NCI-H226 (cell line): ENCODE measurements around the gene MYO7B.

ENCODE experiments used
- DNase-seq: peaks from one replicate; pipeline ENCODE4 v3.0.0-alpha.2; 2015

MYO7B gene

GRCh38 chr2:127640082-127641072 is 104.9 kb downstream of the MYO7B start:
- DNase-seq, result no peak

DNA sequence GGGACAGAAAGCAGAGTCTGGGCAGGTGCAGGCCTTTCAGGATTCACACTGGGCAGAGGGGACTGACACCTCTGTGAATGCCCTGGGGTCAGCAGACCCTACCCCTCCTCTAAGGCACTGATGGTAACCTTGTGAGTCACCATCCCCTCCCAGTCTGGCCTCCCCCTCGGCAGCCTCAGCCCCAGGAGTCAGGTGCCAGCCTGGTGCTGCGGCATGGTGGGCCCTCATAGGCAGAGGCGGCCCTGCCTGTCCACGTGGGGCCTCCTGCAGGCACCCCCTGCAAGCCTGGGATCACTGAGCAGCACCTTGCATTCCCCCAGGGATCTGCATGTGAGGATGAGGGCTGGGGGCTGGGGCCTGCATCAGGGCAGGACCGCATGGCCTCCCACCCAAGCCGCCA is 105.7 kb downstream of the MYO7B start:
- DNase-seq, result no peak

- DNase-seq, result no peak
These were observed 106.5 kb downstream of the MYO7B start for GRCh38 chr2:127641846-127642507.

DNA sequence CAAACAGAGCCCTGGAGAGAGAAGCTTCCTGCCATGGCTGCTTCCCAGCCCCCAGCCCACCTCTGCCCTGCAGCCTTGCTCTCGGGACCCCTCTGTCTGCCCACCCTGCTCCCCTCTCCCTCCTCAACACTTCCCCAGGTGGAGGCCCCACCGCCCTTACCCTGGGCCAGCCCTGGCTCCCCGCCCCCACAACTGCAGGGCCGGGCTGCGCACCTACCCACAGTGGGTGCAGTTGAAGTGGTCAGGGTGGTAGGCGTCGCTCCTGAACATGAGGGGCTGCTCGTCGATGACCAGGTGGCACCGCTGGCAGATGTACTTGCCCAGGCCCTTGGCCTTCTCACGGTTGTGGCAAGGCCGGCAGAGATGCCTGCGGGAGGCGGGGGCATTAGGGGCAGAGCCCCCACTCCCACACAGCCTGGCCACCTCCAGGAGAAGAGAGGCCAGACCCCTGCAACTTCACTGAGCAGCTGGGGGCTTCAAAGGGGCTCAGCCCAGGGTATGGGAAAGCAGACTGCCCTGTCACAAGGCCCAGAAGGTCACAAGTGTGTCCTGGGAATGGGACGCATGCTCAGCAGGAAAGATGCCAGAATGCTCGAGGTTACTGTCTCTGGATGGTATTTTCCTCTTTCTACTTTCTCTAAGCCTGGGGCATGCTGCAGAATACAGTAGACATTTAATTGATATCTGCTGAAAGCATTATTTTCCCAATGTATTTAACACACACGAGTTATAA is 107.4 kb downstream of the MYO7B start:
- DNase-seq, result no peak

DNA sequence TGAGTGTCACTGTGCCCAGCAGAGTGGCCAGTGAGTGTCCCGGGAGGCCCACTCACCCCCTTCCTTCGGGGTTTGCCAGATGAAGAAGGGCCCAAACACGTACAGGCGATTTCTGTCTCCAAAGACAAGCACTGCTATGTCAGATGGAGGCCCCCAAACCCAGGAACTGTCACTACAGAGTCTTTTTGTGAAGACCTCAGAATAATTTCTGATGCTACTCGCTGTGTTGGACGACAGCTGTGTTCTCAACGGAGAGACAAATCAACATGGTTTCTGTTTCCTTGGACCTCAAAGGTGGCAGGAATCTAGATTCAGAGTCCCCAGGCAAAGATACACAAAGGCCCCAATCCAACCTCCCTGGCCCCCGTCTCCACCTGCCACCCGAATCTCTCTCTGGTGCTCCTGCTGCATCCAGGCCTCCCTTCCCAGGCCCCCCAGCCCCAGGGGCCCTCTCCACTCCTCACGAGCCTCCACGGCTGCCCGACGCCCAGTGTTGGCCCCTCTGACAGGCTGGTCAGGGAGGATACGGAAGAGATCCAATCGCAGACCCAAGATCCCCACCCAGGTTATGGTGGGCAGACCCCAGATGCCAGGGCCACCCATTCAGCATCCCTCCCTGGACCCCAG is 108.1 kb downstream of the MYO7B start:
- no peak for DNase-seq

GRCh38 chr2:127644066-127645025 is 108.9 kb downstream of the MYO7B start:
- no peak for DNase-seq

GRCh38 chr2:127645026-127645394 is 109.5 kb downstream of the MYO7B start:
- DNase-seq, result no peak

GRCh38 chr2:127645395-127646291 is 110.2 kb downstream of the MYO7B start, which contains the start of gene GPR17:
GPR17 (plus strand) TSS chr2:127646153; CDS start chr2:127650736, 4,583 bp downstream.
- no peak for DNase-seq

DNA sequence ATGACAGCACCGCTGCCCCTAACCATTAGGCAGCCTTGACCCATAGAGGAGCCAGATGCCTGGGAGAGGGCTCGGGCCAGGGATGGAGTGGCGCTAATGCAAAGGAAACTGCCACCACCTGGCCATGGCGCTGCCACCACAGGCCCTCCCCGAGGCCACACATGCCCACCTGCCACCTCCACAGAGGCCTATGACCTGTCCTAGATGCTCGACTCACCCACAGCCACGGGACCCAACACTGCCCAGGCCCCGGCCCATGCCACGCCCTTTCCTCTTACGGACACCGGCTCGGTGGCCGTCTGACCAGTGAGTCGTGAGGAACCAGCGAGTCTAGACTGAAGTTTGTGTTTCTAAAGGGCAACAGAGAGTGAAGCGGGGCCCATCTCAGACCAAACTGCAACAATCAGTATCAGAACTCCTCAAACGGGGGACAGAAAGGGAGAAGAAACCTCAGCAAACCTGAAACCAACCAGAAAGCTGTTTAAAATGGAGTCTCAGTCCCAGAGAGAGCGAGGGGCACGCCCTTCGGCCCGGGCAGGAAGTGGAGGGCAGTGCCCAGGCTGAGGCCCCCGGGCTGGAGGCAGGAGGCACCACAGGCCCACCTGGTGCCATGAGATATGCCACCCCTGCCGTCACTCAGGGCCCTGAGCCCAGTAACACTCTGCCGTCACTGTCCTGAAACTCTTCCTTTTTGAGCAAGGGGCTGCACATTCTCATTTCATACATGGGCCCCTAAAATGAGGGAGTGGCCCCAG is 111.2 kb downstream of the MYO7B start:
- no peak for DNase-seq

DNA sequence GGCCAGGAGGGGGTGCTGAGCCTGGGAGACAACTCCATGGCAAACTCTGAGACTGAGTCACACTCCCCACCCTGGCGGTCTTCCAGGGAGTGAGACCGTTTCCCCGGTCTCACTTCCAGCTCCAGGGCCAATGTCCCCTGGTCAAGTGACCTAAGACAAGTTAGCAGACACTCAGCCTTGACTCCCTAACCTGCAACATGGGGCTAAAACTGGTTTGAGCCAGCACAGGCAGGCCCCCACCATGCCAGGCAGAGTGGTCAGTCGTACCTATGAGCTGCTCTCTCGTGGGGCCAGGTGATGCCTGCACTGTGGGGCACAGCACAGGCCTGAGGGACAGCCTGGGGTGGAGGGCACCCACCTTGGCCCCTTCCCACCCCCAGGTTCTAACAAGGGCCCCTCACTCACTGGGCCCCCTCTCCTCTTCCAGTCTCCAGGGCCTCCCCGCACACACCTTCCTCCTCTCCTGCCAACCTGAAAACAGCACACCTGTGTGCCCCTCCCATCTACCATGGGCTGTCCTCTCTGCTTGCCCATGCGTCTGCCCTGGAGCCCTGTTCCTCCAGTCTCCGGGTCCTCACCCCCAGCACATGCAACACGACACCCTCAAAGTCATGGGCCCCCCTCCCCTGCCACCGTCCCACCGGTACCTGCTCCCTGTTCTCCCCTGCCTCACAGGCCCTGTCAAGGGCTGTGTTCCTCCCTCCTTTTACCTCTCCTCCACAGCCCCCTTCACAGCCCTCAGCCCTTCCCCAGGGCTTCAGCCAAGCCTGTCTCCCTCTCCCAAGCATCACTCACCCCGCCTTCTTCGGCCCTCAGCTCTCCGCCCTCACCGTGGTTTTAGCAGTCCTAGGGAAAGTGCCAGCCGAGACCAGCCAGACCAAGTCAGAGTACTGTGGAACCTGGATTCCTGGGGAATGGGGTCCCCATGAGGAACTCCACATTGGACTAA is 112.0 kb downstream of the MYO7B start:
- DNase-seq, result no peak

DNA sequence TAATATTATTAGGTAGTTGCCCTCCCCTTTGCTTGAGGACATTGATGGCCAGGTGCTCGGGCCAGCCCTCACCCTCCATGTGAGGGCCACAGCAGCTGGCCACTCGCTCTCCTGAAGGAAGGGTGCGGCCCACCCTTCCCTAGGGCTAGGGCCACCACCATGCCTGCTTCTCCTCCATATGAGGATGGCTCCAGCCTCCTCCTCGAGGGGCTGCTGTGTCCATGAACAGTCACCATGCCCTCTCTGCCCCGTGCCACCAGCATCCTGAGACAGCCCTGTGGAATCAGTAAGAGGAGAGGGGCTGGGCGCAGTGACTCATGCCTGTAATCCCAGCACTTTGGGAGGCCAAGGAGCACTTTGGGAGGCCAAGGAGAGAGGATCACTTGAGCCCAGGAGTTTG is 112.8 kb downstream of the MYO7B start:
- DNase-seq, result no peak

GRCh38 chr2:127649100-127649611 is 113.7 kb downstream of the MYO7B start:
- DNase-seq, result no peak

- peak; percentile 46 for DNase-seq
These were observed 114.2 kb downstream of the MYO7B start for GRCh38 chr2:127649684-127650040.

DNA sequence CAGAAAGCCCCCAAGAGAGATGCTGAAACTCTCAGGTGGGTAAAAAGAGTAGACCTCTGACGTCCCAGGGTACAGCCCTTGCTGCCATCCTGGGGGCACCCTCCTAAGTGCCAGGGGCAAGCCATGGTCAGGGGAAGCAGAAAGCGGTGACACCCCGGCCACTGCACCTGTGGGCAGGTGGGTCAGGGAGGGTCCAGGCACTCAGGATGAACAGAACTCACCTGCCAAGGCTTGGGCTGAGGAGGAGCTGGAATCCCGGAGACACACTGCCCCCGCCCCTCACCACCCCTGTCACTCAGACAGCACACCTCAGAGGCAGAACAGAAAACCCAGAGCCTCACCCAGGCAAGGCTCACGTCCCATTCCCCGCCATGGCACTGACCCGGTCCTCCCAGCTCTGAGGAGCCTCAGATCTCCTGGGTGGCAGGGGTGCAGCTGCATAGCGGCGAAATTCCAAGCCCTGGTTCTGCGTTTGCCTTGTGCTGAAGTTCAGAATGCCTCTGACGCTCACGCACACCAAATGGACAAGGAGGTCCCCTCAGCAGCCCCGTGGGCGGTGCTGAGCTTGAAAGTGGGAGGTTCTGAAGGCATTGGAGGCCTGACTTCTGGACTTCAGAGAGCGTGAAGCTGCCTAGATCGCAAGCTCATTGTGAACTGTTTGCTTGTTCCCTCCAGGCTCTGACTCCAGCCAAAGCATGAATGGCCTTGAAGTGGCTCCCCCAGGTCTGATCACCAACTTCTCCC is 114.7 kb downstream of the MYO7B start:
- DNase-seq, result no peak

DNA sequence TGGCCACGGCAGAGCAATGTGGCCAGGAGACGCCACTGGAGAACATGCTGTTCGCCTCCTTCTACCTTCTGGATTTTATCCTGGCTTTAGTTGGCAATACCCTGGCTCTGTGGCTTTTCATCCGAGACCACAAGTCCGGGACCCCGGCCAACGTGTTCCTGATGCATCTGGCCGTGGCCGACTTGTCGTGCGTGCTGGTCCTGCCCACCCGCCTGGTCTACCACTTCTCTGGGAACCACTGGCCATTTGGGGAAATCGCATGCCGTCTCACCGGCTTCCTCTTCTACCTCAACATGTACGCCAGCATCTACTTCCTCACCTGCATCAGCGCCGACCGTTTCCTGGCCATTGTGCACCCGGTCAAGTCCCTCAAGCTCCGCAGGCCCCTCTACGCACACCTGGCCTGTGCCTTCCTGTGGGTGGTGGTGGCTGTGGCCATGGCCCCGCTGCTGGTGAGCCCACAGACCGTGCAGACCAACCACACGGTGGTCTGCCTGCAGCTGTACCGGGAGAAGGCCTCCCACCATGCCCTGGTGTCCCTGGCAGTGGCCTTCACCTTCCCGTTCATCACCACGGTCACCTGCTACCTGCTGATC is 115.4 kb downstream of the MYO7B start:
- no peak for DNase-seq

DNA sequence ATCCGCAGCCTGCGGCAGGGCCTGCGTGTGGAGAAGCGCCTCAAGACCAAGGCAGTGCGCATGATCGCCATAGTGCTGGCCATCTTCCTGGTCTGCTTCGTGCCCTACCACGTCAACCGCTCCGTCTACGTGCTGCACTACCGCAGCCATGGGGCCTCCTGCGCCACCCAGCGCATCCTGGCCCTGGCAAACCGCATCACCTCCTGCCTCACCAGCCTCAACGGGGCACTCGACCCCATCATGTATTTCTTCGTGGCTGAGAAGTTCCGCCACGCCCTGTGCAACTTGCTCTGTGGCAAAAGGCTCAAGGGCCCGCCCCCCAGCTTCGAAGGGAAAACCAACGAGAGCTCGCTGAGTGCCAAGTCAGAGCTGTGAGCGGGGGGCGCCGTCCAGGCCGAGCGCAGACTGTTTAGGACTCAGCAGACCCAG is 115.9 kb downstream of the MYO7B start:
- no peak for DNase-seq

DNA sequence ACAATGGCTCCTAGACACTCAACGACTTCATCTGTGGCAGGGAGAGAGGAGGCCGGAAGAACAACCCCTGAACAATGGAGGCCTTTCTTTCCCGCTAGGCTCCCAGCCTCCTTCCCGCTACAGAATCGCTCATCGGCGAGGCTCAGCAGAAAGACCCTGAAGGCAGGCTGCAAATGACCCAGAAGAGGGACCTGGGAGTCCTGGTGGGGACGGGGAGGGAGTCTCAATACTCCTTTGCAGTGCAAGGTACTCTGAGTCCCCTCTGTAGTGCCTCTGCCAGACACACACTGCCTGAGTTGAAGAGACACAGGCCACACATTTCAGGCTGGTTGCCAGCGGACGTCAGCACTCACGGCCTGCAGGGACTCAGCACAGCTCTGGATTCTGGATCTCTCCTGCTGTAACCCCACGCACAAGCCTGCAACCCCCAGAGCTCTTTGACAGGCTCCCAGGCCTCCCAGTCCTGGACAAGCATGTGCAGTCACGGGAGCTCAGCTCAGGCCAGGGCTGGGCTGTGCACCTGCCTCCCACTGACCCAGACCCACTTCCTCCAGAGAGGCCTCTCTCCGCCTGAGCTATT is 116.6 kb downstream of the MYO7B start:
- DNase-seq, result no peak
